ENCODE data around the gene TMCO4.

The TMCO4 gene

DNA sequence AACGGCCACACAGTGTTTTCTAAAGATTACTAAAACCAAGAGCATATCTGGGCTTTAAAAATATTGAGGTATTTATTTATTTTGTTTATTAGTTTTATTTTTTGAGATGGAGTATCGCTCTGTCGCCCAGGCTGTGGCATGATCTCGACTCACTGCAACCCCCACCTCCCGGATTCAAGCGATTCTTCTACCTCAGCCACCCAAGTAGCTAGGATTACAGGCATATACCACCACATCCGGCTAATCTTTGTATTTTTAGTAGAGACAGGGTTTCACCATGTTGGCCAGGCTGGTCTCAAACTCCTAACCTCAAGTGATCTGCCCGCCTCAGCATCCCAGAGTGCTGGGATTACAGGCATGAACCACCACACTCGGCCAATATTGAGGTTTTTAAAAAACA lies 23.9 kb downstream of the TMCO4 start:
- no peak for DNase-seq (ENCODE audit: low read depth)

DNA sequence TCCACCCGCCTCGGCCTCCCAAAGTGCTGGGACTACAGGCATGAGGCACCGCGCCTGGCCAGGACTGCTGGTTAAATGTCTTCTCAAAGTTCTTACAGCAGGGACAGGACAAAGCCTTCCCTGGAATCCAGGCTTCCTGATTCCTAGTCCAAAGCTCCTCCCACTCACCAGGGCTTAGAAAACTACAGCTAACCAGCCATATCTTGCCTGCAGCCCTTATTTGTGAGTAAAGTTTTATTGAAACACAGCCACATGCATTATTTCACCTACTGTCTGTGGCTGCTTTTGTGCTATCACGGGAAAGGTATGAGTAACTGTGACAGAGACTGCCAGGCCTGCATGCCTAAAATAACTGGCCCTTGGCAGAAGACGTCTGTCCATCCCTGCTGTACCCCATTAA lies 24.4 kb downstream of the TMCO4 start:
- no peak for DNase-seq (ENCODE audit: low read depth)

DNA sequence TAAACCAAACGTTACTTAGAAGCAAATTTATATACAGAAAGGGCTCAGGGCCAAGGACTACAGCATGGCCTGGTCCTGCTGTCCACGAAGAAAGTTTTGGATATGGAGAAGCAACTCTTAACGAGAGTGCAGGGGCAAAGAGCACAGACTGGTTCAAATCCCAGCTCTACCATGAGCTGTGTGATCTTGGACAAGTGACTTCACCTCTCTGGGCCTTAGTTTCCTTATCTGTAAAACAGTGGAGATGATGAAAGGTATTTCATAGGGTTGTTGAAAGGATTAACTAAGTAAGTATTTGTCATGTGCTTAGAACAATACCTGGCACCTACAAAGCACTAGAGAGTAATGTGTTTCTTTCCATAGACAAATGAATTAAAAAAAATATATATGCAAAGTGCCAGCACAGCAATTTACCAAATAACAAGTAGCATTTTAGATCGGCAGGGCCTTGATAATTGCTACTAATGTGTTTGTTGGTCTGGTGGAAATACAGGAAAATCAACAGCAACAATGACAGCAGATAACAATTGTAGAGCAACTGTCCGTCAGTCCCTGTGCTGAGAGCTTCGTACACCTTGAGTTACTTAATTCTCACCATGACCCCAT lies 25.4 kb downstream of the TMCO4 start:
- no peak for DNase-seq (ENCODE audit: low read depth)

DNA sequence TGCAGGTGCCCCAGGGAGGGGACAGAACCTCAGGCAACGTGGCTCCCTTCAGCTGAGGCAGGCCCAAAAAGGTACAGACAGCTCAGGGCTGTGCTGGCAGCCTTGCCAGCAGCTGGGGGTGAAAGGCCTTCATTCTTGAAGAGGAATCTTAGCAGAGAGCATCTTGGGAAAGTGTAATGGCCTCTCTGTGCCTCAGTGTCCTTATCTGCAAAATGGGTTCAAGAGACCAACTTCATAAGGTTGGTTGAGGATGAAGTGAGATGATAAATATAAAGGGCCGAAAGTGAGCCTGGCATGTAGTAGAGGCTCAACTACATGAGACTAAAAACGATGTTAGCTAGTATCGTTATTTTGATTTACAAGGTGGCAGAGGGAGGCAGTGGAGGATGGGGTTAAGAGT lies 26.2 kb downstream of the TMCO4 start:
- no peak for DNase-seq (ENCODE audit: low read depth)

DNA sequence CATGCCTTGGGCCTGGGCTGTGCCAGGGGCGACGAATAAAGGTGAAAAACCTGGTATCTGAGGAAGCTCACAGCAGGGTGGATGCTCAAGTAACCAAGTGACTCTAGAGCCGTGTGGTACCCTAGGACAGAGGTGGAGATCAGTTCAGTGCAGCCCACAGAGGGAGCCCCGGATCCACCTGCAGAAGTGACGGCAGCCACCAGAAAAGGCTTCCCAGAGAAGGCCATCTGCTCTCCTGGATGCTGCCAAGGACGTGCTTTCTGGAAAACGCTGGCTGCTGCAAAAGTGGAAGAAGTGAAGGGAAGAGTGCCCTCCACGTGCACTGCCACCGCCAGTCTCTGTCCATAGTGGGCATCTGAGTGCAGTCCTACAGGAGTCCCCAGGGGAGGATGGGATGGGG lies 27.7 kb downstream of the TMCO4 start:
- no peak for DNase-seq (ENCODE audit: low read depth)

DNA sequence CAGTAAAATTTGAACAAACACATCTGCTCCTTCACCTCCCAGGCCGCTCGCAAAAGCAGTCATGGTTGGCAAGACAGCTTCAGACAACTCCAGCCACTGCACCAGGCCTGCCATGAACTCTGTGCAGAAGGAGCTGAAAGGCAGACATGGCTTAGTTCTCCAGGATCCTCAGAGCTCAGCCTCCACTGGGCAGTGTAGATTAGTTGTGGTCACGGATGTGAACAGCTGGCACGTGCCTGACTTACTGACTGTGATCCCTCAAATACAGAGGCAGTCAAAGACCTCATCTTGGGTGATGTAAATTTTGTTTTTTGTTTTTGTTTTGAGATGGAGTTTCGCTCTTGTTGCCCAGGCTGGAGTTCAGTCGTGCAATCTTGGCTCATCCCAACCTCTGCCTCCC lies 28.4 kb downstream of the TMCO4 start:
- no peak for DNase-seq (ENCODE audit: low read depth)

DNA sequence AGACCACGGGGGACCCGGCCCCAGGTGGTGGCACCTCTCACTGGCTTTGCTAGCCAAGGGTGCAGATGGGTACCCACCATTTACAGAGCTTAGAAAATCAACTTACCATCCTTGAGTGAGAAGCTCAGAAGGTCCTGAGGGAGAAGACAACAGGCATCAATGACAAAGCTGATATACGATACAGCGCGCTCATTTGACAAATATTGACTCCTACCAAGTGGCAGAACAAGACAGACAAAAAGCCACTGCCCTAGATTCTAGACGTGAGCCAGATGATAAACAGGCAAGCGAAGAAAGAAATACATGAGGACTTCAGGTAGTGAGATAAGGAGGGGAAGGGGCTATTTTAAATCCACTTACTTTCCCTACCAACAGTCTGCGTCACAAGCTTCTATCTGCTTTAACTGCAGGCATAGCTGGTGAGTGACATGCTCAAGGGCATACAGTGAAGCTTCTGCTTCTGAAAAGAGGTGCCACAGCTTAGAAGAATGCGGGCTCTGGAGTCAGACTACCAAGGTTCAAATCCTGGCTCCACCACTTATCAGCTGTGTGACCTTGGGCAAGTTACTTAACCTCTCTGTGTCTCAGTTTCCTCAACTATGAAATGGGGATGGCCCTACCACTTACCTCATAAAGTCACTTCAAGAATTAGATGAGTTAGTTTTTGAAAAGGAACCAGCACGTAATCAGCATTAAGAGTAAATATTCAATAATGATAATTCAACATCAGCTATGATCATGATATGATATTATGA lies 29.1 kb downstream of the TMCO4 start:
- no peak for DNase-seq (ENCODE audit: low read depth)

DNA sequence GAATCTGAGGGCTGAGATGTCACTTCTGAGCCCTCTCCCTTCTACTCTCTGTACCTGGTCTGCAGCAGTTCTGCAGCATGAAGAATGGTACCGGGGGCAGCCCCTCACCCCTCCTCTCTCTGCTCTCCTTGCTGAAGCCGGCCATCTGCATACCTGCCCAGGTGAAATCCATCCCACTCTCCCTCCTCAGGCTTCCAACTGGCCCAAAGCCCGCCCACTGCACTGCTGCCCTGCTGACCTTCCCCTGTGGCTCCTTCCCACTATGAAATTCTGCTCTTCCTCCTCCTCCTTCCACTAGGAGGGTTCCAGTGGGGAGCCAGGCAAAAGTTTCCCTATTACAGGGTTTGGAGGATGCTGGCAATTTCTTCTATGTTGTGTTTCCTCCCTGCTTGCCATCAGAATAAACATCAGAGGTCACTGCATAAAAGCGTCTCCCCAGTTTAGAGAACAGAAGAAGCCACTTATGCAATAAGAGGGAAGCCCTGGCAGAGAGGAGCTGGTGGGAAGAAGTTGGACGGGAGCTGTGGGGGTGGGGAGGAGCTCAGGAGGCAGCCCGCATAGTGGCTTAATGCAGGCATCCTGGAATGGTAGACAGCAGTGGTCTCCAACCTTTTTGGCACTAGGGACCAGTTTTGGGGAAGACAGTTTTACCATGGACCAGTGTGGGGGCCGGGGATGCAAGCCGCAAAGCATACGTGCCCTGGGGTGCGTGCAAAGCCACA lies 30.3 kb downstream of the TMCO4 start:
- DNase-seq (ENCODE audit: low read depth): no peak

DNA sequence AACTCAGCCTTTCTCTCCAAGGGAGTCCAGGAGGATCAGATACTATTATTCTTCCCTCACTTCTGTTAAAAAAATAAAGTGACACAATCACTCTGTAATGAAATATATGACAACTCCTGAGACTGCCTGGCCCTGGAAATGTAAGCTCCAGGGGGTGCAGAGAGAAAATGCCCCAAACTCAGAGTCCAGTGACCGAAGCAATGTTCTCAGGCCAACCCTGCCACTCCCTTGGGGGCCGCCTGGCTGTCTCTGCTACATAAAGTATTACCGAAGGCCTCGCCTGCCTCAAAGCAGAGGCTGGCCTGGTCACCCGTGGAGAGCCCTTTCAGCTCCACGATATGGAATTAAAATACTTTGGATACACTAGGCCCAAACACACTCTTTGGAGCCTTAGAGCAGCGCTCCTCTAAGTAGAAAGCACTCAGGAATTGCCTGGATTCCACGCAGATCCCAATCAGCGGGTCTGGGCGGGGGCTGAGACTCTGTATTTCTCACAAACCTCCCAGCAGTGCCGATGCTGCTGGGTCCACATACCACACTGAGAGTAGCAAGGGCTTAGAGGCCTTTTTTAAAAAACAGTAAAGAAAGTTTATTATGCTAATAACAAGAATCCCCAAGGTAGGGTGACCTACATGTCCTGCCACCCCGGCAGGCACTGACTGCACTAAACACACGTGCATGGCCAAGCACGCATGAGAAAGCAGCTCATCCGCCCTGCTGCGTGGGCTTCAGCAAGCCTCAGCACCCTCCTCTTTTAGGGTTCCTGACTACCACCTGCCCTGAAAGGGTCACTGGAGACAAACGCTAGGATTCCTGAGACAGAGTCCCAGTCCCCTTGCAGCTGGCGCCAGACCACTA lies 31.1 kb downstream of the TMCO4 start:
- DNase-seq (ENCODE audit: low read depth): no peak

DNA sequence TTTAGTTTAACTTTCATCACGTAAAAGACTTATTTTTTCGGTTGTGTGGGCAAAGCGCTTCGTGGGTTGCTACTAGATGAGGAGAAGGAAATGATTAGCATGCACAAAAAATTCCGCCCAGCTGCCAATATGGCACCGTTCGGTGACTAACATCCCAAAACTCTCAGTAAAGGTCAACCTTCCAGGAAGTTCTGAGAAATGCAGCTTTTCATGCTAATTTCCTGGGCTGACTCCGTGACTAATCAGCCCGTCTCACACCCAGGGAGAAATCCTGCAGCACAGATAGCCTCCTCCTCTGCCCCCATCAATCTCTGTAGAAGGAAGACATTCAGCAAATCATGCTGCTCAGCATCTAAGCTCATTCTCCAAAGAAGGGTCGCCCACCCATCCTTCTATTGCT lies 34.1 kb downstream of the TMCO4 start:
- DNase-seq (ENCODE audit: low read depth): no peak

DNA sequence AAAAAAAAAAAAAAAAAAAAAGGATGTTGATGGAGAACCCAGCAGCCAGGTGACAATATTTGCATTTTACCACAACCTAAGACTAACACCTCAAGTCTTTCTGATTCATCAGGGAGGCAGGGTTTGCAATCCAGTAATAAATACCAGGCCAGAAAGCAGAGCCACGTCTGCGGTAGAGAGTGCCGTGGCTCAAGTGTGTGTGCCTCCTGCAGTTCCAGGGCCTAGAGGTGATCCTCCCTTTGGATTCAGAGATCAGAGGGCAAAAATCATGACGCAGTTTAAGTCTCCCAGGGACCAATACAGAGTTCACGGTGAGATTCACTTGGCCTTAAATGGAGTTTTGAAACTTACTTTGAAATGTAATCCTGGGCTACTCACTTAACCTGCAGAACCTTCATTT lies 34.9 kb downstream of the TMCO4 start:
- no peak for DNase-seq (ENCODE audit: low read depth)

DNA sequence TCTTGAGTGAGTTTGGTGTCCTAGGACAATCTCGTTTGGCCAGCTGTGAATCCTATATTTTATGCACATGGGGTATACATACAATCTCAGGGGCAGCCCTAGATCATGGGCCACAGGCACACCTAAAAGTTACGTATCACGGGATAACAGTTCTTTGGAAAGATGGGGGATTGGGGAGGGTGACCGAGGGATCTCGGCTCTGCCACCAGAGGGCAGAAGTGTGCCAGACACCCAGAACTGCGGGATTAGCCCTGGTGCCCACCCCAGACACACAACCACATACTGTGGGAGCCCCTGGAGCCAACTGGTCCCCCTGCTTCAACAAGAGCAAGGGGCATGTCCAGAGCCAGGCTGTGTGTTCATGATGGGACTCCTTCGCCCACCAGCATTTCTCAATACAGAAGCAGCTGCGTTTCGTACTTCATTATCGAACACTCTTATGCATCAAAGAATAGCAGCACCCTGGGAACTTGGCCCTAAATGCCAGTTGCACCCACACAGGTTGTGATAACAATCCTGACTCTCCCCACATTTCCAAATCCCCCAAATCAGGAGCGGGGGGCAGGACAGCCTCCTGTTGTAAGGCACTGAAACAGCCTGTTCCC lies 37.4 kb downstream of the TMCO4 start:
- DNase-seq (ENCODE audit: low read depth): no peak

DNA sequence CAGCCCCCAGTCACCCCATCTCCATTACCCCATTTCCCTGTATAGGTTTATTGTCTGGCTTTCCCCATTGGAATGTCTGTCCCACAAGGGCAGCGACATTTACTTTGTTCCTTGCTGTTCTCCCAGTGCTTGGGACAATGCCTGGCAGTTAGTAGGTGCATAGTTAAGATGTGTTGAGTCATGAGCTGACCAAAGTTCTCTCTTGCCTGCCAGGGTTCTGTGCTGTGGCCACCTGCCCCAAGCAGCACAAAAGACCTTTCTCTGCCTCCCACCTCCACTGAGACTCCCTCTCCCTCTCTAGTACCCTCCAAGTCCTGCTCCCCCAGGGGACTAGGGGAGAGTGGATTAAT lies 40.0 kb downstream of the TMCO4 start:
- DNase-seq (ENCODE audit: low read depth): no peak

DNA sequence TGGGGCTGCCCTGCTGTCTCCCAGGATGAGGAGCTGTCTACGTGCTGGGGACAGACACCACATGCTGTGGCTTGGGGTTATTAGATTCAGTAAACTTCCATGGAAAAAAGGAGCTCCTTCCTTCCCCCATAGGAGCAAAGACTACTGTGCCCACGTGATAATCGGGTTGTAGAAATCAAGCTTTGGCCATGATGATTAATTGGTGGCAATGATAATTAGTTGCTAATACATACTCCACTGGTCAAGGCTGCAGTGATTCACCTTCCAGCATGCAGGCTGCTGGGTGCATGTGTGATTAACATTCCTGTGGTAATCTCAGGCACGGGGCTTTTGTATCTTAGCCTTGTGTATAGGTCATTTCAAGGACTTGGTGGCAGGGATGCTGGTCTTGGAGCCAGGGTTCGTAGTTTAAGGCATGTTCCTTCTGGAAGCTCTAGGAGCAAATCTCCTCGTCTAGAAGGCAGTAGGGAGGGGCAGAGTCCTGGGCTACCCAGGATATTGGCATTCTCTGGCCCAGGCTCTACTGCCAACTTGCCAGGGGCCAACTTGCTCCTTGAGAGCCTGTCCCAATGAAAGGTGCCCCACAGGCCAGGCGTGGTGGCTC lies 41.4 kb downstream of the TMCO4 start:
- no peak for DNase-seq (ENCODE audit: low read depth)

DNA sequence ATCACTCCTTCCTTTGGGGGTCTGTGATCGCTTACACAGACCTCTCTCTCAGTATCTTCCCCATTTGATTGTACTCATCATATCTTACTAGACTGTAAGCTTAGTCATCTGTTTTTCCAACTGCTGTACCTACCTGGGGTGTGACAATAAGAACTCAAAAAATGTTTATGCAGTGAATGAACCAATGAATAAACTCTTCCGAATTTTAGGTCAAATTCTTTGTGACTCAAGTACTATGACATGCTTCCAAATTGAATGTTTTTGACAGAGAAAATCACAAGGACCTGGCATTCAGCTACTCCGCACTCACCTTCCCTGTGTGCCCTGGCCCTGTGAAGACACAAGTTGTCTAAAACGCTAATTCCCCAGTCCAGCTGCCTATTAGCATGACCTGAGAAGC lies 42.1 kb downstream of the TMCO4 start:
- DNase-seq (ENCODE audit: low read depth): no peak

DNA sequence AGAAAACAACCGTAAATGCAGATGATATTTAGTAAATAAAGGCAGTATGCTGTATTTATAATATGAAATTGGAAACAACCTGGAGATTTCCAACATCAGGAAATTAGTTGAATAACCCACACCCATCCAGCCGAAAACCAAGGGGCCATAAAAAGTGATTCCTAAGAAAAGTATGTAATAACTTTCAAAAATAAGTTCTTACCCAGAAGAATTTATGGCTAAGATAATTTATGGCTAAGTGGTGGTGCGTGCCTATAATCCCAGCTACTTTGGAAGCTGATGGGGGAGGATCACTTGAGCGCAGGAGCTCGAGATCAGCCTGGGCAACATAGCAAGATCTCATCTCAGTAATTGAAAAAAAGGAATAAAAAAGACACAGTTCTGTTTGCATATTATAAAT lies 43.2 kb downstream of the TMCO4 start:
- no peak for DNase-seq (ENCODE audit: low read depth)

DNA sequence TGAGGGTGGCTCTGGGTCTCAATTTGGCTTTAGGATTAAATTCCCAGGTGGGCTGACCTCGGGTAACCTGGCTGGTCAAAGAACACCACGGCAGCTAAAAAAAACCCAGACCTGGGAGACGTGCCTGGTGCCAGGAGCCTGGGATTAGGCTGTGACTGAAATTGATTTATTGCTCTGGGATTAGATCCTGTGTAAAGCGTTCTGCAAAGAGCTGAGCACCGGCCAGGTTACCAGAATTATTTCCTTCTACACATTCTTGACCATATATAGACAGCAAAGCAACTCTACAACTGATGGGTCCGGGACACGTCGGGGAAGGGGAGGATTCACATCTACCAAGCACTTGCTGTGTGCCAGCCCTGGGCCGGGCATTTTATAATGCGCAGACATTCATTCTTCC lies 45.2 kb downstream of the TMCO4 start:
- no peak for DNase-seq (ENCODE audit: low read depth)

DNA sequence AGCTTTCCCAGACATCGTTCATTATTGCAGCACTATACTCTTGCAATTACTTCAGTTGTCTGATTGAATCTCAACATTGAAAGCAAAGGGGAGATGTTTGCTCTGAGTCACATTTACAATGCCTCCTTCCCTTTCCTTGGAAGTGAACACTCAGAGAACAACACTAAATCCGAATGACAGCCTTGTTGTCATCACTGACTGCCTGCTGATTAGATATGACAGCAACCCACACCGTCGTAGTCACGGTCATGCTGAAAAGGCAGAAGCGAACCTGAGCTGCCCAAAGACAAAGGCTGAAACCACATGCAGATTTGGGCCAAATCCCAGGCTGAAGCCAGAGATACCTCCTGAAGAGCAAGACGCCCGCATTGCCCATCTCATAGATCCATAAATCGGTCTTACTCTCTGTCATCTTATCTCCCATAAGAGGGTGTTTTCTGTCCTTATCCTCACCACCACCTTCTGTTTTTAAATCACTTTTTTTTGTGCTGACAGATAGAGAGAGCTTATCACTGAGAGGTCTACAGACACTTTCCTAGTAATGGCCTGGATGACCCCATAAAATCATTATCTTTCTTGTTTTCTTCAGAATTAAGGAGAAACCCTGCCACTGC lies 47.5 kb downstream of the TMCO4 start:
- DNase-seq (ENCODE audit: low read depth): no peak

DNA sequence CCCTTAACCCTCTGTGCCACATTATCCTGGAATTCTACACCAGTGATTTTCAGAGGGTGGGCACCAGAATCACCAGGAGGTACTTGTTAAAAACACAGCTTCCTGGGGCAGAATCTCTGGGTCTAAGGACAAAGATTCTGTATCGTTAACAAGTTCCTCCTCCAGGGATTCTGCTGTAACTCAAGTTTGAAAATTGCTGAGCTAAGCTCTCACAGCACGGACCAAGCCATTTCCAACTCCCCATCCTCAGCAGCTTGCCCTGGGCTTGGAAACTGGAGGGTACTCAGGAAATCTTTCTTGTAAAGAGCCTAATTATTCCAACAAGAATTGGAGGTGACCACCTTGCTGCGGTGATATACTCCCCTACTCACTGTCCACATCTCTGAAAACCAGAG lies 48.8 kb downstream of the TMCO4 start:
- DNase-seq (ENCODE audit: low read depth): no peak

DNA sequence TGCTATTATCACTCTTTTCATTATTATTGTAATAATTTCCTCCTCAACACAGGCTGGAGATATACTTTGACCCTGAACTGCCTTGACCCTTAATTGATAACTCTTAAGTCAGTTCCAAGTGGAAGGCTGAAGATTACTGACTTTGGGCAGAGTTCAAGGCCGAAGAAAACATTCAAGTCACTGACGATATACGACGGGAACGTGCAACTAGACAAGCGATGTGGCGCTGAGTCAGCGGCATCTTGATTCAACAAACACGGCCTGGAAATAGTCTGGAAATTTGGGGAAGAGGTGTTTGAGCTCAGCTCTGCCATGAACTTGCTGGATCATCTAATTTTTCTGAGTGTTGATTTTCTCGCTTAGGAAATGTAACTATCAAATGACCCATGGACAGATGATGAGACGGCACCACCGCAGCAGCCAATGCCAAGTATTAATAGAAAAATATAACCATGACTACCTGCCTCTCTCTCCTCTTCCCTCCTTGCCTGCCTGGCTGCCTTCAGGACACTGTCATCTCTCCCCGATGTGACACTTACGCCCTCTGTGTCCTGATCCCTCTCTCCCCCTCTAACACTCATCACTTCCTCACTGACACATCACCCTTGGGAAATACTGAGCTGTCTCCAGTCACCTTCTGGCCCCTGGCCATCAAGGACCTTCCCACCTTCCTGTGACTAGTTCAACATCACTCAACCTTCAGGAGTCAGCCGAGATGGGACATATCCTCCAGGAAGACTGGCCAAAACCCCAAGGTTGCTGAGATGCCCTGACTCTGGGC lies 49.4 kb downstream of the TMCO4 start:
- no peak for DNase-seq (ENCODE audit: low read depth)

DNA sequence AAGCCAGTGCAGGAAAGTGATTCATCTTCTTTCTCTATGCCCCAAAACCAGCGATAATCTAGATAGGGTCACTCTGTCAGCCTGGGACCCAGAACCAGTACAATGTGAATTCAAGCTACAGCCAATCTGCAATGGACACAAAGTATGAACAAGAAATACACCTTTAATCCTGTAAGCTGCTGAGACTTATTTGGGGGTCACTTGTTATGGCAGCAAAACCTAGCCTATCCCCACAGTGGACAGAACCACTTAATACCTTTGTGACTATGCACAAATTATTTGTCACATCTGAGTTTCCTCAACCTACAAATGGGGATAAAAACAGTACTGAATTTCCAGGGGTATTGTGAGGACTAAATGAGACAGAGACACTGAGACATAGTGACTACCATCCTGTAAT lies 50.0 kb downstream of the TMCO4 start:
- no peak for DNase-seq (ENCODE audit: low read depth)

Measured in T-helper 22 cell (primary cell).